GM20000 (cell line): ENCODE results near the gene ANTXR2.

Source experiments
- DNase-seq: peaks from one replicate; pipeline ENCODE4 v3.0.0; 2012; ENCODE audit warnings: low spot score
- CTCF ChIP-seq: IDR thresholded peaks from 2 replicates; pipeline ENCODE4 v1.5.1; 2012; ENCODE audit warnings: mild to moderate bottlenecking, control low read depth; ENCODE audit errors: extremely low read depth, missing control alignments

The ANTXR2 gene

GRCh38 chr4:80017125-80017854 is 55.7 kb downstream of the ANTXR2 start:
- TF ChIP-seq CTCF = no peak
- DNase-seq = no peak

- DNase-seq = no peak
- TF ChIP-seq CTCF = no peak
Observed at GRCh38 chr4:80016506-80016905, 56.5 kb downstream of the ANTXR2 start.

GRCh38 chr4:80015407-80016189 is 57.4 kb downstream of the ANTXR2 start:
- TF ChIP-seq CTCF = no peak
- DNase-seq = no peak

GRCh38 chr4:80014531-80014930 is 58.5 kb downstream of the ANTXR2 start:
- no peak for DNase-seq
- no peak for TF ChIP-seq CTCF

GRCh38 chr4:80012291-80012690 is 60.7 kb downstream of the ANTXR2 start:
- no peak for DNase-seq
- no peak for TF ChIP-seq CTCF

GRCh38 chr4:80011636-80012236 is 61.3 kb downstream of the ANTXR2 start:
- DNase-seq = no peak
- TF ChIP-seq CTCF = no peak

GRCh38 chr4:80010316-80010715 is 62.7 kb downstream of the ANTXR2 start:
- no peak for TF ChIP-seq CTCF
- DNase-seq = no peak
